CD4-positive, alpha-beta T cell (primary cell): Measurements from ENCODE around the gene LITAF. TPM values are rescaled to one million over a fixed set of nuclear protein-coding genes. Genes with fewer than 3 reads are reported as not detected.

Experiments used
- ATAC-seq: fragments of 200-7000 bp; cut with Tn5 transposase; one replicate; pipeline ENCODE4 v1.10.0; 2022; ENCODE audit warnings: mild to moderate bottlenecking; ENCODE audit not compliant: poor library complexity
- CTCF ChIA-PET: fragments of 350-600 bp; sonication (Branson Sonifier 250); formaldehyde crosslinking; loops from one replicate; lab custom pipeline; 2021; ENCODE audit warnings: antibody characterized with exemption, inconsistent platforms; lab: Charles Lee
- POLR2A ChIA-PET: fragments of 350-600 bp; sonication (Branson Sonifier 250); formaldehyde crosslinking; loops from one replicate; lab custom pipeline; 2021; ENCODE audit warnings: antibody characterized with exemption, inconsistent platforms; lab: Charles Lee
- DNase-seq, 14 experiments: peaks; one replicate each; pipeline ENCODE4 v3.0.0-alpha.2; 2013 to 2020; ENCODE audit warnings: mixed read lengths in 2 of 14
- H3K27ac ChIP-seq, 2 donors: one replicate each; pipeline versions ENCODE4 v1.5.1 to v1.7.0; 2013; ENCODE audit warnings: low read length in 2 of 2, low read depth in 1 of 2, mild to moderate bottlenecking in 1 of 2
- H3K27me3 ChIP-seq, 2 experiments: 1 replicate in 1 of 2; 2 replicates in 1 of 2; pipeline versions ENCODE4 v1.6.1 to v1.7.0; 2013; ENCODE audit warnings: low read length in 2 of 2, control low read depth in 1 of 2, mild to moderate bottlenecking in 1 of 2, moderate library complexity in 1 of 2; ENCODE audit not compliant: insufficient read depth in 2 of 2, control insufficient read depth in 1 of 2
- H3K36me3 ChIP-seq: one replicate; pipeline ENCODE4 v1.6.1; 2013; ENCODE audit warnings: low read length, control low read depth; ENCODE audit not compliant: insufficient read depth
- H3K4me1 ChIP-seq: one replicate; pipeline ENCODE4 v1.6.1; 2013; ENCODE audit warnings: low read length, control low read depth; ENCODE audit not compliant: insufficient read depth
- H3K4me3 ChIP-seq: one replicate; pipeline ENCODE4 v1.5.1; 2013; ENCODE audit warnings: mild to moderate bottlenecking, low read length, moderate library complexity
- H3K9me3 ChIP-seq, 2 experiments: 1 replicate in 1 of 2; 2 replicates in 1 of 2; pipeline versions ENCODE4 v1.6.1 to v1.7.0; 2013; ENCODE audit warnings: low read length in 2 of 2, mild to moderate bottlenecking in 2 of 2, control low read depth in 1 of 2, moderate library complexity in 1 of 2; ENCODE audit not compliant: control insufficient read depth in 1 of 2, insufficient read depth in 1 of 2
- H3K27ac Mint-ChIP-seq: one replicate; pipeline ENCODE4 v1.8.0; 2020; ENCODE audit warnings: mixed read lengths
- H3K27me3 Mint-ChIP-seq: one replicate; pipeline ENCODE4 v1.8.0; 2021; ENCODE audit warnings: mixed read lengths
- H3K36me3 Mint-ChIP-seq: one replicate; pipeline ENCODE4 v1.8.0; 2021; ENCODE audit warnings: low read depth, mixed read lengths
- H3K4me1 Mint-ChIP-seq: one replicate; pipeline ENCODE4 v1.8.0; 2021; ENCODE audit warnings: low read depth, mixed read lengths
- H3K4me3 Mint-ChIP-seq: one replicate; pipeline ENCODE4 v1.8.0; 2020; ENCODE audit warnings: mild to moderate bottlenecking, mixed read lengths
- H3K9me3 Mint-ChIP-seq: one replicate; pipeline ENCODE4 v1.8.0; 2020; ENCODE audit warnings: mixed read lengths
- CTCF ChIP-seq: fragments of 200-600 bp; IDR thresholded peaks from one replicate; pipeline ENCODE4 v1.8.0; 2022; ENCODE audit warnings: antibody characterized with exemption, mild to moderate bottlenecking
- intact Hi-C, 2 experiments: fragments of 100-400 bp; cut with DNase I in 1 of 2; cut with micrococcal nuclease in 1 of 2; formaldehyde crosslinking; loops; one replicate each; pipeline versions ENCODE4 v1.15.1 to v1.9.0; 2023 to 2025; cut with DNase I, micrococcal nuclease
- total RNA-seq, 174 experiments: library from RNA in 2 of 174; stranded (reverse) in 2 of 174; gene quantifications; one replicate each; pipeline ENCODE4 v1.2.3 and lab custom pipeline; 2021 to 2026

The LITAF gene
- total RNA-seq, 2 experiments from 2014 or later = 226 to 257 TPM

- ChIA-PET CTCF (interaction anchor here (1.3 to 1.5 kb wide), 2 partner anchors 22 to 68 kb away, joined by 3 to 4 read pairs; no protein-coding TSS in a partner anchor), POLR2A (interaction anchor here (1.0 to 2.6 kb wide), 3 partner anchors 28 to 68 kb away, joined by 3 to 8 read pairs (median 5); no protein-coding TSS in a partner anchor)
- H3K27ac Mint-ChIP-seq = peak overlapping the region; percentile 94
- H3K27me3 Mint-ChIP-seq = no peaks in the 10 kb centered on the region
- no peak overlapping the region for H3K4me3 Mint-ChIP-seq
- intact Hi-C loops = no loop called here
- DNase-seq (no peak), ATAC-seq (no peak)
- no peak overlapping the region for H3K27ac ChIP-seq
- peaks cover 38% of the 10 kb centered on the region for H3K4me1 ChIP-seq
- peaks cover 42% of the 10 kb centered on the region for H3K4me1 Mint-ChIP-seq
- peaks cover 91% of the 10 kb centered on the region for H3K36me3 Mint-ChIP-seq
- peaks cover 79% of the 10 kb centered on the region for H3K36me3 ChIP-seq
- H3K4me3 ChIP-seq = no peak overlapping the region
- H3K9me3 ChIP-seq = peaks cover 0 to 5% of the 10 kb centered on the region in 2 experiments
- H3K27me3 ChIP-seq = no peaks in the 10 kb centered on the region
- TF ChIP-seq CTCF = no peak
- H3K9me3 Mint-ChIP-seq = no peaks in the 10 kb centered on the region
These were observed 32.7 kb downstream of the LITAF start for GRCh38 chr16:11554053-11554452.

- intact Hi-C loops = no loop called here
- no peak for DNase-seq
- H3K27ac Mint-ChIP-seq = peak overlapping the region; percentile 94
- POLR2A ChIA-PET = no interaction called here
- CTCF ChIA-PET = no interaction called here
- Histone ChIP-seq H3K9me3 (peaks cover 0 to 5% of the 10 kb centered on the region in 2 experiments), H3K27me3 (no peaks in the 10 kb centered on the region), H3K27ac (no peak overlapping the region), H3K4me1 (peaks cover 32% of the 10 kb centered on the region), H3K36me3 (peaks cover 86% of the 10 kb centered on the region), H3K4me3 (no peak overlapping the region)
- H3K9me3 Mint-ChIP-seq = no peaks in the 10 kb centered on the region
- H3K36me3 Mint-ChIP-seq = peaks cover 92% of the 10 kb centered on the region
- peaks cover 36% of the 10 kb centered on the region for H3K4me1 Mint-ChIP-seq
- no peak for TF ChIP-seq CTCF
- ATAC-seq = no peak
- H3K4me3 Mint-ChIP-seq = no peak overlapping the region
- no peaks in the 10 kb centered on the region for H3K27me3 Mint-ChIP-seq
These were observed 33.3 kb downstream of the LITAF start for GRCh38 chr16:11553371-11553770.

- peaks cover 90% of the 10 kb centered on the region for H3K36me3 ChIP-seq
- peaks cover 0 to 5% of the 10 kb centered on the region in 2 experiments for H3K9me3 ChIP-seq
- CTCF ChIA-PET = no interaction called here
- H3K27ac Mint-ChIP-seq = peak overlapping the region; percentile 76
- H3K4me3 ChIP-seq = no peak overlapping the region
- POLR2A ChIA-PET = no interaction called here
- H3K4me3 Mint-ChIP-seq = no peak overlapping the region
- no peaks in the 10 kb centered on the region for H3K27me3 Mint-ChIP-seq
- peaks cover 26% of the 10 kb centered on the region for H3K4me1 Mint-ChIP-seq
- intact Hi-C loops = no loop called here
- no peak for DNase-seq
- H3K9me3 Mint-ChIP-seq = no peaks in the 10 kb centered on the region
- H3K36me3 Mint-ChIP-seq = peaks cover 99% of the 10 kb centered on the region
- H3K4me1 ChIP-seq = peaks cover 22% of the 10 kb centered on the region
- no peak overlapping the region for H3K27ac ChIP-seq
- no peaks in the 10 kb centered on the region for H3K27me3 ChIP-seq
- no peak for TF ChIP-seq CTCF
- no peak for ATAC-seq
These were observed 34.3 kb downstream of the LITAF start for GRCh38 chr16:11552440-11552839.
